ENCODE results near the gene TXNDC8.

DNA sequence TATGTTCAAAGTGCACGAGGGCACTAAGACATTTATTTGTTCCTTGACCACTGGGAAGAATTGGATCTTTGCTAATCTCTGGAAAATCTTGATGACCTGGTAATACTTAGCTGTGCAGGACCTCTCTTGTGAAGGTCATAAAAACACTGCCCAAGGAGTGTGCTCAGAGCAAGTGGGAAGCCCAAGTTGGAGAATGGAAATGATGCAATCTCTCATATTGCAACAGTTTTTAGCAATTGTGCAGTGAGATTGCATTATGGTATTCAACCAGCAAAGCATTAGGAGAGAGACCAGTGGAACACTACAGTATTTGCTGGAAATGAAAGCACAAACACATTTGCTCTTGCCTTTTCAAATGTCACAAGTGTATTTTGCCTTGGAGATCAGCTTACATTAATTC is 34.5 kb downstream of the TXNDC8 start:
- TF ChIP-seq, protein P1, sequence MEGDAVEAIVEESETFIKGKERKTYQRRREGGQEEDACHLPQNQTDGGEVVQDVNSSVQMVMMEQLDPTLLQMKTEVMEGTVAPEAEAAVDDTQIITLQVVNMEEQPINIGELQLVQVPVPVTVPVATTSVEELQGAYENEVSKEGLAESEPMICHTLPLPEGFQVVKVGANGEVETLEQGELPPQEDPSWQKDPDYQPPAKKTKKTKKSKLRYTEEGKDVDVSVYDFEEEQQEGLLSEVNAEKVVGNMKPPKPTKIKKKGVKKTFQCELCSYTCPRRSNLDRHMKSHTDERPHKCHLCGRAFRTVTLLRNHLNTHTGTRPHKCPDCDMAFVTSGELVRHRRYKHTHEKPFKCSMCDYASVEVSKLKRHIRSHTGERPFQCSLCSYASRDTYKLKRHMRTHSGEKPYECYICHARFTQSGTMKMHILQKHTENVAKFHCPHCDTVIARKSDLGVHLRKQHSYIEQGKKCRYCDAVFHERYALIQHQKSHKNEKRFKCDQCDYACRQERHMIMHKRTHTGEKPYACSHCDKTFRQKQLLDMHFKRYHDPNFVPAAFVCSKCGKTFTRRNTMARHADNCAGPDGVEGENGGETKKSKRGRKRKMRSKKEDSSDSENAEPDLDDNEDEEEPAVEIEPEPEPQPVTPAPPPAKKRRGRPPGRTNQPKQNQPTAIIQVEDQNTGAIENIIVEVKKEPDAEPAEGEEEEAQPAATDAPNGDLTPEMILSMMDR (IDR thresholded peaks at IDR 0.05): no peak
- TF ChIP-seq POLR2A (IDR thresholded peaks at IDR 0.05) (no peak), POLR2AphosphoS5 (IDR thresholded peaks at IDR 0.05) (no peak), EP300 (IDR thresholded peaks at IDR 0.05) (no peak)

Measured in gastroesophageal sphincter (tissue), 3 donors.